Kidney epithelial cell (primary cell): ENCODE data around the gene TMEM225B. TPM values are rescaled to one million over a fixed set of nuclear protein-coding genes. Genes with fewer than 3 reads are reported as not detected.
A peak's percentile ranks its signal among the peaks of the same experiment; 100 is the strongest.
"Not testable (repeated sequence)": the region's sequence is repeated elsewhere in the genome, so short reads cannot be mapped to it uniquely, and the experiment has no call there.

Source experiments
- DNase-seq: peaks from one replicate; pipeline ENCODE4 v3.0.0-alpha.2; 2010; ENCODE audit warnings: low read depth
- H3K27me3 ChIP-seq: 2 replicates; pipeline ENCODE4 v1.6.0; 2011; ENCODE audit warnings: low read length; ENCODE audit not compliant: control insufficient read depth, insufficient read depth
- H3K36me3 ChIP-seq: 2 replicates; pipeline ENCODE4 v1.5.1; 2011; ENCODE audit warnings: low read length; ENCODE audit not compliant: control insufficient read depth, insufficient read depth
- H3K4me3 ChIP-seq: 2 replicates; pipeline ENCODE4 v1.5.1; 2011; ENCODE audit warnings: low read depth, mild to moderate bottlenecking, control low read depth, low read length
- CTCF ChIP-seq: IDR thresholded peaks from 2 replicates; pipeline ENCODE4 v1.5.1; 2011; ENCODE audit warnings: mild to moderate bottlenecking, moderate library complexity, low read length, control low read depth, inconsistent platforms; ENCODE audit not compliant: insufficient read depth, poor library complexity, severe bottlenecking
- total RNA-seq: library from RNA; depleted of rRNA; stranded (reverse); fragments of >200 nt; gene quantifications from 2 replicates; pipeline ENCODE4 v1.2.3, GENCODE V29; 2015

TMEM225B gene
- 0.27 TPM in 1 of 2 replicates, not detected in the other for total RNA-seq

- TF ChIP-seq CTCF = no peak
Observed at GRCh38 chr7:99597762-99598501, at the start of gene TMEM225B. TSS of gene TMEM225B (plus strand) at chr7:99598267. CDS start at chr7:99604389, 6,122 bp downstream.

GRCh38 chr7:99549545-99549944 lies 48.5 kb upstream of the TMEM225B start:
- not testable (repeated sequence) for H3K4me3 ChIP-seq, H3K36me3 ChIP-seq, H3K27me3 ChIP-seq, DNase-seq

More at GRCh38 chr7:99597762-99598501, at the start of gene TMEM225B:
- Histone ChIP-seq H3K27me3 (no peaks in the 10 kb centered on the region), H3K4me3 (no peak within 1 kb of the TSS), H3K36me3 (no peaks in the 10 kb centered on the region)
- no peak for DNase-seq

DNA sequence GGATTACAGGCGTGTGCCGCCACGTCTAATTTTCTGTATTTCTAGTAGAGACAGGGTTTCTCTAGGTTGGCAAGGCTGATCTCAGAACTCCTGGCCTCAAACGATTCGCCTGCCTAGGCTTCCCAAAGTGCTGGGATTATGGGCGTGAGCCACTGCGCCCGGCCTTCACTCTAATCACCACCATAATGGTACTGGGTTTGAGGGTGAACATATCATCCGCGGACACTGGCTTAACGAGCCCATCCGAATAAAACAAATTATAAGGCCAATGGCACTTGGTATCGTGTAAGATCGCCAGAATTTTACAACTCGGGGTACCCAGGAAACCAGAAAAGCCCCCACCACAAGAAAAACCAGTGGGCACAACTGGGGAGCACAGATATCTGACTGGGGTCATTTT lies 46.7 kb upstream of the TMEM225B start:
- Histone ChIP-seq H3K4me3 (peak overlapping the region; percentile 75), H3K27me3 (no peaks in the 10 kb centered on the region), H3K36me3 (peaks cover 2% of the 10 kb centered on the region)
- no peak for DNase-seq
- TF ChIP-seq CTCF = no peak

GRCh38 chr7:99551767-99552463 lies 46.2 kb upstream of the TMEM225B start, which contains the start of gene FAM200A:
TSS of gene FAM200A (minus strand) at chr7:99552114. CDS start at chr7:99548407, 3,707 bp downstream.
- peak within 1 kb of the TSS; percentile 75 for H3K4me3 ChIP-seq
- peaks cover 2% of the 10 kb centered on the region for H3K36me3 ChIP-seq
- DNase-seq = peak; percentile 66
- no peak for TF ChIP-seq CTCF
- H3K27me3 ChIP-seq = no peaks in the 10 kb centered on the region

GRCh38 chr7:99553039-99553438 lies 45.0 kb upstream of the TMEM225B start:
- Histone ChIP-seq H3K4me3 (no peak overlapping the region), H3K36me3 (peaks cover 2% of the 10 kb centered on the region), H3K27me3 (no peaks in the 10 kb centered on the region)
- no peak for DNase-seq
- TF ChIP-seq CTCF = no peak

DNA sequence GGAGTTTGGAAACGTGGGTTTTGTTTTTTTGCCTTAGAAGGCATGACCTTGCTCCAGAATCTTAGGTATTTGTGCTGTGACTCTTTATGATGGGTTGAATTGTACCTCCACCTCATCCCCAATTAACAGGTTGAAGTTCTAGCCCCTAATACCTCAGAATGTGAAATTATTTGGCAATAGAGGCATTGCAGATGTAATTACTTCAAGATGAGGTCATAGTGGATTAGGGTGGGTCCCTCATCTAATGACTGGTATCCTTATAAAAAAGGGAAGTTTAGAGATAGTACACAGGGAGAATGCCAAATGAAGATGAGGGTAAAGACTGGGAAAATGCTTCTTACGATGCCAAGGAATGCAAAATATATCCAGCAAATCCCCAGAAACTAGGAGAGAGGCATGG lies 43.1 kb upstream of the TMEM225B start:
- H3K36me3 ChIP-seq = no peaks in the 10 kb centered on the region

More for the DNA sequence above, 43.1 kb upstream of the TMEM225B start:
- no peak for TF ChIP-seq CTCF
- Histone ChIP-seq H3K4me3 (no peak overlapping the region), H3K27me3 (no peaks in the 10 kb centered on the region)
- no peak for DNase-seq
